ENCODE results near the gene GDF11.

Gene GDF11

GRCh38 chr12:55707219-55707671, 35.7 kb upstream of the GDF11 start:
- no peak for DNase-seq (ENCODE audit: low read depth)

GRCh38 chr12:55707841-55708694, 34.9 kb upstream of the GDF11 start, which contains the start of gene ITGA7:
Gene ITGA7 (minus strand): TSS chr12:55707904. CDS start chr12:55707682, 222 bp downstream.
- DNase-seq (ENCODE audit: low read depth): no peak

- DNase-seq (ENCODE audit: low read depth): no peak
These were observed 34.2 kb upstream of the GDF11 start for GRCh38 chr12:55708695-55709233.

GRCh38 chr12:55711786-55712553, 31.0 kb upstream of the GDF11 start:
- DNase-seq (ENCODE audit: low read depth): no peak

- DNase-seq (ENCODE audit: low read depth): no peak
These were observed 30.1 kb upstream of the GDF11 start for GRCh38 chr12:55712700-55713415.

- DNase-seq (ENCODE audit: low read depth): peak; percentile 60
These were observed 29.2 kb upstream of the GDF11 start for GRCh38 chr12:55713721-55714120.

GRCh38 chr12:55715169-55715764, 27.7 kb upstream of the GDF11 start:
- no peak for DNase-seq (ENCODE audit: low read depth)

- DNase-seq (ENCODE audit: low read depth): peak; percentile 89
These were observed 26.9 kb upstream of the GDF11 start, which contains the start of gene BLOC1S1 for GRCh38 chr12:55715833-55716581. Gene BLOC1S1 (plus strand): TSS chr12:55716046. CDS start chr12:55716052, 6 bp downstream.

GRCh38 chr12:55716582-55716957, 26.4 kb upstream of the GDF11 start:
- DNase-seq (ENCODE audit: low read depth): no peak

GRCh38 chr12:55717011-55718007, 25.6 kb upstream of the GDF11 start:
- peak; percentile 60 for DNase-seq (ENCODE audit: low read depth)

GRCh38 chr12:55718015-55718414, 24.9 kb upstream of the GDF11 start:
- DNase-seq (ENCODE audit: low read depth): peak; percentile 31

GRCh38 chr12:55718624-55719275, 24.2 kb upstream of the GDF11 start:
- no peak for DNase-seq (ENCODE audit: low read depth)

GRCh38 chr12:55719371-55719770, 23.6 kb upstream of the GDF11 start:
- no peak for DNase-seq (ENCODE audit: low read depth)

- peak; percentile 85 for DNase-seq (ENCODE audit: low read depth)
These were observed 22.8 kb upstream of the GDF11 start, which contains the start of gene RDH5 for GRCh38 chr12:55720071-55720564. Gene RDH5 (plus strand): TSS chr12:55720393. CDS start chr12:55721185, 792 bp downstream.

GRCh38 chr12:55720894-55721444, 22.0 kb upstream of the GDF11 start:
- peak; percentile 83 for DNase-seq (ENCODE audit: low read depth)

GRCh38 chr12:55721601-55722213, 21.2 kb upstream of the GDF11 start:
- no peak for DNase-seq (ENCODE audit: low read depth)

- DNase-seq (ENCODE audit: low read depth): no peak
These were observed 20.0 kb upstream of the GDF11 start for GRCh38 chr12:55722948-55723347.

All from amniotic epithelial cell (primary cell).